ENCODE measurements around the gene WDR62.

Gene WDR62

GRCh38 chr19:36106991-36107390 is 52.3 kb downstream of the WDR62 start:
- Histone ChIP-seq H3K9ac (ENCODE audit: low read depth, low read length) (no peak overlapping the region), H3K4me3 (ENCODE audit: low read depth, low read length) (no peak overlapping the region), H3K4me1 (ENCODE audit: control insufficient read depth, insufficient read depth, low read length) (peaks cover 11% of the 10 kb centered on the region), H3K9me3 (ENCODE audit: control insufficient read depth, insufficient read depth, low read length) (no peaks in the 10 kb centered on the region), H3K27me3 (ENCODE audit: control insufficient read depth, insufficient read depth, low read length) (no peaks in the 10 kb centered on the region), H3K36me3 (ENCODE audit: control insufficient read depth, insufficient read depth, low read length) (peaks cover 33% of the 10 kb centered on the region)

- H3K9ac ChIP-seq (ENCODE audit: low read depth, low read length), result no peak overlapping the region
- peaks cover 29% of the 10 kb centered on the region for H3K36me3 ChIP-seq (ENCODE audit: control insufficient read depth, insufficient read depth, low read length)
- H3K9me3 ChIP-seq (ENCODE audit: control insufficient read depth, insufficient read depth, low read length), result no peaks in the 10 kb centered on the region
- no peak overlapping the region for H3K4me3 ChIP-seq (ENCODE audit: low read depth, low read length)
- no peaks in the 10 kb centered on the region for H3K27me3 ChIP-seq (ENCODE audit: control insufficient read depth, insufficient read depth, low read length)
- peaks cover 11% of the 10 kb centered on the region for H3K4me1 ChIP-seq (ENCODE audit: control insufficient read depth, insufficient read depth, low read length)
These were observed 54.0 kb downstream of the WDR62 start for GRCh38 chr19:36108684-36109083.

DNA sequence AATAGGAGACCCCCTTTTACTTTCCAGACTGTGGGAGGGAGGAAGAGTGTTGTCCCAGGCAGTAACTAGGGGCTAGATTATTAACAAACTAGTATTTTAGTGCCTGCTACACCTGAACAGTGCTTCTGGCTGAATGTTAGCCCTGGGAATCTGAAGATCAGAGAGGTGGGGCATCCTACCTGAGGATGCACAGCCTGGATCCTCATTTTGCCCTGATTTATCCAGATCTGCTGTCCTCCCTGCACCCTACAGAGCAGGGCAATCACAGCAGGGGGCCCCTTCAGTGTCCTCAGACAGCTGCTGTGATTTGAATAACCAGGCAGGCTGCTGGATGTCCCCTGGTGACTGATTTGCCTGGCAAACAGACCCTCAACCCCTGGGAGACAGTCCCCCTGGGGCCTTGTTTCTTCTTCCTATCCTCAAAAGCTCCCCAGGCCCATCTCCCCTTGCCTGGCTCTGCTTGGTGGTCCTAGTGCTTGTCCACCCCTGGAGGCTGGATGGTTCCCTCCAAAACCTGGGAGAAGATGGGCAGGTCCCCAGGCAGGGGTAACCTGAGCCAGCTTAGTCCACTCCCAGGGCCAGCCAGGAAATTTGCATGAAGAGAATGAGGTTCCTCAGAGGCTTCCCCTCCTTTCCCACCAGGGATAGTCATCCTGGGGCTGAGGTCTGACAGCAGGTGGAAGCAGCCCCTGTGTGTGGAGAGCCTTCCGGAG is 55.9 kb downstream of the WDR62 start, which contains the start of gene OVOL3:
TSS of gene OVOL3 (plus strand) at position 657 of the 713 bp plus-strand sequence. CDS start 60 bp downstream, outside the sequence.
- H3K36me3 ChIP-seq (ENCODE audit: control insufficient read depth, insufficient read depth, low read length), result peaks cover 14% of the 10 kb centered on the region
- no peak within 1 kb of the TSS for H3K9ac ChIP-seq (ENCODE audit: low read depth, low read length)
- no peaks in the 10 kb centered on the region for H3K9me3 ChIP-seq (ENCODE audit: control insufficient read depth, insufficient read depth, low read length)
- H3K4me1 ChIP-seq (ENCODE audit: control insufficient read depth, insufficient read depth, low read length), result peaks cover 11% of the 10 kb centered on the region
- H3K4me3 ChIP-seq (ENCODE audit: low read depth, low read length), result no peak within 1 kb of the TSS
- no peaks in the 10 kb centered on the region for H3K27me3 ChIP-seq (ENCODE audit: control insufficient read depth, insufficient read depth, low read length)

DNA sequence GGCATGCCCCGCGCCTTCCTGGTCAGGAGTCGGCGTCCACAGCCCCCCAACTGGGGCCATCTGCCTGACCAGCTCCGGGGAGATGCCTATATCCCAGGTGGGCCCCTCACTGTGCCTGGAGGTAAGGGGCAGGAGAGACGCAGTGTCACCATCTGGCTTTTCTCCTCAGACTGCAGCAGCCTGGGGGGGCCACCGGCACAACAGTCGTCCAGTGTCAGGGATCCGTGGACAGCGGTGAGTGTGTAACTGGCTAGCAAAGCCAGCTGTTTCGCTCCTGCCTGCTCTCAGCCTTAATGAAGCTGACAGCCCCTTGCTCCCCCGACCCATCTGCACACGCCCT is 56.5 kb downstream of the WDR62 start:
- Histone ChIP-seq H3K4me1 (ENCODE audit: control insufficient read depth, insufficient read depth, low read length) (peaks cover 11% of the 10 kb centered on the region), H3K27me3 (ENCODE audit: control insufficient read depth, insufficient read depth, low read length) (no peaks in the 10 kb centered on the region), H3K4me3 (ENCODE audit: low read depth, low read length) (no peak overlapping the region), H3K9me3 (ENCODE audit: control insufficient read depth, insufficient read depth, low read length) (no peaks in the 10 kb centered on the region), H3K36me3 (ENCODE audit: control insufficient read depth, insufficient read depth, low read length) (peaks cover 14% of the 10 kb centered on the region), H3K9ac (ENCODE audit: low read depth, low read length) (no peak overlapping the region)

GRCh38 chr19:36112678-36113077 is 58.0 kb downstream of the WDR62 start:
- peaks cover 11% of the 10 kb centered on the region for H3K4me1 ChIP-seq (ENCODE audit: control insufficient read depth, insufficient read depth, low read length)
- no peak overlapping the region for H3K4me3 ChIP-seq (ENCODE audit: low read depth, low read length)
- no peak overlapping the region for H3K9ac ChIP-seq (ENCODE audit: low read depth, low read length)
- H3K27me3 ChIP-seq (ENCODE audit: control insufficient read depth, insufficient read depth, low read length), result no peaks in the 10 kb centered on the region
- peaks cover 14% of the 10 kb centered on the region for H3K36me3 ChIP-seq (ENCODE audit: control insufficient read depth, insufficient read depth, low read length)
- H3K9me3 ChIP-seq (ENCODE audit: control insufficient read depth, insufficient read depth, low read length), result no peaks in the 10 kb centered on the region

DNA sequence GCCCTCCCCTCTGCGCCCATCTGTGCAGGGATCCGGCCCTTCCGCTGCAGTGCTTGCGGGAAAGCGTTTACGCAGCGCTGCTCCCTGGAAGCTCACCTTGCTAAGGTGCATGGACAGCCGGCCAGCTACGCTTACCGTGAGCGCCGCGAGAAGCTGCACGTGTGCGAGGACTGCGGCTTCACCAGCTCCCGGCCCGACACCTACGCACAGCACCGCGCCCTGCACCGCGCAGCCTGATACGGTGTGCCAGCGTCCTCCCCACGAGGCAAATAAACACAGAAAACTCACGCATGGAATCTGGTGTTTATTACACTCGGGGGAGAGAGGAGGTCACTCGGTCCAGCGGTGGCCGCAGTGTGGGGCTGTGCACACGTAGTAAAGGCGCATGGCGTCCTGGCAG is 58.7 kb downstream of the WDR62 start:
- H3K9me3 ChIP-seq (ENCODE audit: control insufficient read depth, insufficient read depth, low read length), result no peaks in the 10 kb centered on the region
- peak overlapping the region; percentile 98 for H3K4me3 ChIP-seq (ENCODE audit: low read depth, low read length)
- no peak overlapping the region for H3K9ac ChIP-seq (ENCODE audit: low read depth, low read length)
- H3K27me3 ChIP-seq (ENCODE audit: control insufficient read depth, insufficient read depth, low read length), result no peaks in the 10 kb centered on the region
- peaks cover 14% of the 10 kb centered on the region for H3K36me3 ChIP-seq (ENCODE audit: control insufficient read depth, insufficient read depth, low read length)
- peaks cover 11% of the 10 kb centered on the region for H3K4me1 ChIP-seq (ENCODE audit: control insufficient read depth, insufficient read depth, low read length)

DNA sequence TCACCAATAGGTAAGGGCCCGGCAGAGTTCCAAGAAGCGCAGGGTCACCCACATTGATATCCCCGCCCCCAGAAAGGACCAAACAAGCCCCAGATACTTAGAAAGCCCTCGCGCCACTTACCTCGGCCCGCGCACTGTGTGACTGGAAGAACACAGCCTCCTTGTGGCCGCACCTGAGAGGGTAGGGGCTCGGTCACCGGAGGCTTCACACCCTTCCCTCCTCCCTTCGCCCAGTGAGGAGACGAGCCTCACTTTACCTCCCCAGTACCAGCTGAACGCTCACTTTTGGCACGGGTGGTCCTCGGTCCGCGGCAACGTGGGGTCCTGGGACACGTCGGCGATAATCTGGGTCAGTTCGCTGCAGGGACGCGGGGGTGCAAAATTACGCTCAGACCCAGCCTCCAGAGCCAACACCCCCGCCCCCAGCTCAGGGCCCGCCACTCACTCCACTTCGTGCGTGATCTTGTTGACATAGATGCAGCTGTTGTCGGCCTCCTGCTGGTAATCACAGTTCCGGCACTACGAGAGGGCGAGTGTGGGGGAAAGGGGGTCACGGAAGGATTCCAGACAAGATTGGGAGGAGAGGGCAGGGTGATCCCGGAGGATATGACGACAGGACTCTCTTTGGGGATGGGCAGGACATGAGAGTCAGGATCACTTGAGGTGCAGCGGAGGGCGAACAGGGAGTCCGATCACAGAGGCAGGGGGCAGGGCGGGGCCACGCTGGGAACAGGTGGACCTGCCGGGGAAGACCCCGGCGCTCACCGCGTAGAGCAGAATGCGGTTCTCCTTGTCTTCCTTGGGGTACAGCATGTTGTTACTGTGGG is 59.4 kb downstream of the WDR62 start:
- H3K27me3 ChIP-seq (ENCODE audit: control insufficient read depth, insufficient read depth, low read length), result no peaks in the 10 kb centered on the region
- no peaks in the 10 kb centered on the region for H3K9me3 ChIP-seq (ENCODE audit: control insufficient read depth, insufficient read depth, low read length)
- peaks cover 11% of the 10 kb centered on the region for H3K4me1 ChIP-seq (ENCODE audit: control insufficient read depth, insufficient read depth, low read length)
- H3K36me3 ChIP-seq (ENCODE audit: control insufficient read depth, insufficient read depth, low read length), result peaks cover 17% of the 10 kb centered on the region
- H3K9ac ChIP-seq (ENCODE audit: low read depth, low read length), result peak overlapping the region; percentile 81
- peak overlapping the region; percentile 98 for H3K4me3 ChIP-seq (ENCODE audit: low read depth, low read length)

GRCh38 chr19:36114721-36115452 is 60.2 kb downstream of the WDR62 start, which contains the start of gene POLR2I:
Gene POLR2I, minus strand, starts transcription at chr19:36114875. Its CDS starts 19 bp downstream, at chr19:36114856.
- peaks cover 20% of the 10 kb centered on the region for H3K36me3 ChIP-seq (ENCODE audit: control insufficient read depth, insufficient read depth, low read length)
- H3K9ac ChIP-seq (ENCODE audit: low read depth, low read length), result peak within 1 kb of the TSS; percentile 81
- H3K9me3 ChIP-seq (ENCODE audit: control insufficient read depth, insufficient read depth, low read length), result no peaks in the 10 kb centered on the region
- H3K27me3 ChIP-seq (ENCODE audit: control insufficient read depth, insufficient read depth, low read length), result no peaks in the 10 kb centered on the region
- H3K4me1 ChIP-seq (ENCODE audit: control insufficient read depth, insufficient read depth, low read length), result peaks cover 14% of the 10 kb centered on the region
- peak within 1 kb of the TSS; percentile 98 for H3K4me3 ChIP-seq (ENCODE audit: low read depth, low read length)

DNA sequence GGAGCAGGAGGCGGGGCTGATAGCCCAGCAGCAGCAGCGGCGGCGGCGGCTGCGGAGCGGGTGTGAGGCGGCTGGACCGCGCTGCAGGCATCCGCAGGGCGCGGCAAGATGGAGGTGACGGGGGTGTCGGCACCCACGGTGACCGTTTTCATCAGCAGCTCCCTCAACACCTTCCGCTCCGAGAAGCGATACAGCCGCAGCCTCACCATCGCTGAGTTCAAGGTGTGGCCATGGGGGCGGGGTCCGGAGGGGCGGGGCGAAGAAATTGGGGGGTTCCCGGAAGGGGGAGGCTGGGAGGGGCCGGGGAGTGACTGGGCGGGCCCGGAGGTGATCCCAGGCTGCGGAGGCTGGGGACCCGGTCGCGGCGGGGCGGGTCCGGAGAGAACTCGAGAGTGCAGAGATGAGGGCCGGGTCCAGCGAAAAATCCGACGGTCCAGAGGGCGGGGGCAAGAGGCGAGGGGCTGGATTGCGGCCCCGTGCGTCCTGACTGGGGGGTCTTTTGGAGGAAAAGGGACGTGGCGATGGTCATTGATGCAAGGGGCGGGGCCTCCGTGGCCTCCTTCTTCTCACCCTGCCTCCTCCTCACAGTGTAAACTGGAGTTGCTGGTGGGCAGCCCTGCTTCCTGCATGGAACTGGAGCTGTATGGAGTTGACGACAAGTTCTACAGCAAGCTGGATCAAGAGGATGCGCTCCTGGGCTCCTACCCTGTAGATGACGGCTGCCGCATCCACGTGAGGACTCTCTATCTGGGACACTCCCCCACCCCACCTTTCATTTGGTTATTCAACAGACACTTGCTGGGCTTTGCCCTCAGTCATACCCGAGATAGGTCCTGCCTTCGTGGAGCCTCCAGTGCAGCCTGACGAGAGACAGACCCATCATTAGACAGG is 61.0 kb downstream of the WDR62 start, which contains the start of gene TBCB:
TSS of gene TBCB (plus strand) at position 16 of the 891 bp plus-strand sequence. CDS start at position 109, 93 bp downstream.
- peak within 1 kb of the TSS; percentile 81 for H3K9ac ChIP-seq (ENCODE audit: low read depth, low read length)
- H3K36me3 ChIP-seq (ENCODE audit: control insufficient read depth, insufficient read depth, low read length), result peaks cover 20% of the 10 kb centered on the region
- H3K27me3 ChIP-seq (ENCODE audit: control insufficient read depth, insufficient read depth, low read length), result no peaks in the 10 kb centered on the region
- peaks cover 14% of the 10 kb centered on the region for H3K4me1 ChIP-seq (ENCODE audit: control insufficient read depth, insufficient read depth, low read length)
- H3K9me3 ChIP-seq (ENCODE audit: control insufficient read depth, insufficient read depth, low read length), result no peaks in the 10 kb centered on the region
- peak within 1 kb of the TSS; percentile 98 for H3K4me3 ChIP-seq (ENCODE audit: low read depth, low read length)

DNA sequence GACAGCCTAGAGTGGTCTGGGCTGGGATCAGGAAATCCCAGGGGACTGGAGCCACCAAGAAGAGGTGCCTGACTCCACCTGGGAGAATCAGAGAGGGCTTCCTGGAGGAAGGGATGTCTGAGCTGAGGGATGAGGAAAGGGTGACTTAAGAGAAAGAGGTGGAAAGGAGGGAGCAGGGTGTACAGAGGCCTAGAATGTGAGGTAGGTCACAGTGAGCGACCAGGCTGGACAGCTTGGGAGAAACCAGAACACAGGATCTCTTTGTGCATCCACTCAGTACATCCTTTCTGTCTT is 61.6 kb downstream of the WDR62 start:
- Histone ChIP-seq H3K9me3 (ENCODE audit: control insufficient read depth, insufficient read depth, low read length) (no peaks in the 10 kb centered on the region), H3K27me3 (ENCODE audit: control insufficient read depth, insufficient read depth, low read length) (no peaks in the 10 kb centered on the region), H3K4me3 (ENCODE audit: low read depth, low read length) (peak overlapping the region; percentile 98), H3K9ac (ENCODE audit: low read depth, low read length) (no peak overlapping the region), H3K36me3 (ENCODE audit: control insufficient read depth, insufficient read depth, low read length) (peaks cover 20% of the 10 kb centered on the region), H3K4me1 (ENCODE audit: control insufficient read depth, insufficient read depth, low read length) (peaks cover 9% of the 10 kb centered on the region)
